H9 (cell line): Measurements from ENCODE around the gene GCA. TPM values are rescaled to one million over a fixed set of nuclear protein-coding genes. Genes with fewer than 3 reads are reported as not detected.

ENCODE experiments used
- DNase-seq: peaks from one replicate; pipeline ENCODE4 v3.0.0-alpha.2; 2017
- H2AFZ ChIP-seq: one replicate; pipeline ENCODE4 v1.6.1; 2013; ENCODE audit warnings: mild to moderate bottlenecking, low read length, control low read depth, moderate library complexity
- H2AK5ac ChIP-seq: 2 replicates; pipeline ENCODE4 v1.6.1; 2013; ENCODE audit warnings: low read length, control low read depth, mixed read lengths; ENCODE audit not compliant: insufficient read length
- H2BK120ac ChIP-seq: one replicate; pipeline ENCODE4 v1.6.1; 2013; ENCODE audit warnings: low read depth, mild to moderate bottlenecking, low read length, control low read depth, inconsistent platforms; ENCODE audit not compliant: poor library complexity, severe bottlenecking
- H2BK12ac ChIP-seq: 2 replicates; pipeline ENCODE4 v1.6.1; 2013; ENCODE audit warnings: low read length, control low read depth, mixed read lengths, low read depth; ENCODE audit not compliant: insufficient read length
- H2BK15ac ChIP-seq: 2 replicates; pipeline ENCODE4 v1.6.1; 2013; ENCODE audit warnings: low read depth, low read length, control low read depth
- H2BK20ac ChIP-seq: one replicate; pipeline ENCODE4 v1.6.1; 2013; ENCODE audit warnings: low read depth, mild to moderate bottlenecking, low read length, control low read depth, inconsistent platforms; ENCODE audit not compliant: poor library complexity, severe bottlenecking
- H2BK5ac ChIP-seq: 2 replicates; pipeline ENCODE4 v1.6.1; 2013; ENCODE audit warnings: low read length, control low read depth, mixed read lengths; ENCODE audit not compliant: insufficient read length
- H3K14ac ChIP-seq: 2 replicates; pipeline ENCODE4 v1.6.1; 2013; ENCODE audit warnings: low read length, control low read depth; ENCODE audit not compliant: insufficient read depth
- H3K18ac ChIP-seq: 2 replicates; pipeline ENCODE4 v1.6.1; 2013; ENCODE audit warnings: low read depth, mild to moderate bottlenecking, mixed read lengths, low read length, control low read depth; ENCODE audit not compliant: insufficient read length
- H3K23ac ChIP-seq: 2 replicates; pipeline ENCODE4 v1.6.1; 2013; ENCODE audit warnings: low read length, control low read depth, mixed read lengths, low read depth; ENCODE audit not compliant: insufficient read length
- H3K23me2 ChIP-seq: 2 replicates; pipeline ENCODE4 v1.6.1; 2013; ENCODE audit warnings: low read depth, mild to moderate bottlenecking, mixed read lengths, low read length, control low read depth; ENCODE audit not compliant: insufficient read length, poor library complexity, severe bottlenecking
- H3K27ac ChIP-seq: 2 replicates; pipeline ENCODE4 v1.5.1; 2013; ENCODE audit warnings: low read length, control low read depth, mixed read lengths, low read depth; ENCODE audit not compliant: insufficient read length
- H3K27me3 ChIP-seq: 2 replicates; pipeline ENCODE4 v1.6.1; 2013; ENCODE audit warnings: low read length, control low read depth, inconsistent platforms; ENCODE audit not compliant: insufficient read depth
- H3K4ac ChIP-seq: 2 replicates; pipeline ENCODE4 v1.6.1; 2013; ENCODE audit warnings: low read depth, mild to moderate bottlenecking, control low read depth, inconsistent platforms, low read length, moderate library complexity
- H3K4me1 ChIP-seq: 2 replicates; pipeline ENCODE4 v1.6.1; 2013; ENCODE audit warnings: low read length, control low read depth, inconsistent platforms; ENCODE audit not compliant: insufficient read depth
- H3K4me2 ChIP-seq: 2 replicates; pipeline ENCODE4 v1.6.1; 2013; ENCODE audit warnings: low read length, control low read depth, mixed read lengths; ENCODE audit not compliant: insufficient read length, insufficient read depth
- H3K56ac ChIP-seq: 2 replicates; pipeline ENCODE4 v1.6.1; 2013; ENCODE audit warnings: low read depth, mild to moderate bottlenecking, mixed read lengths, low read length, control low read depth; ENCODE audit not compliant: insufficient read length
- H3K79me1 ChIP-seq: 2 replicates; pipeline ENCODE4 v1.6.1; 2013; ENCODE audit warnings: low read depth, mild to moderate bottlenecking, moderate library complexity, low read length, control low read depth, inconsistent platforms; ENCODE audit not compliant: insufficient read depth, poor library complexity, severe bottlenecking
- H3K79me2 ChIP-seq: 2 replicates; pipeline ENCODE4 v1.6.1; 2013; ENCODE audit warnings: low read length, control low read depth, inconsistent platforms; ENCODE audit not compliant: insufficient read depth
- H3K9ac ChIP-seq: 2 replicates; pipeline ENCODE4 v1.6.1; 2013; ENCODE audit warnings: low read length, control low read depth, mixed read lengths; ENCODE audit not compliant: insufficient read length; ENCODE audit errors: extremely low read depth
- H3K9me3 ChIP-seq: one replicate; pipeline ENCODE4 v1.6.1; 2013; ENCODE audit warnings: low read depth, low read length, inconsistent platforms; ENCODE audit not compliant: control insufficient read depth
- H3T11ph ChIP-seq: one replicate; pipeline ENCODE4 v1.6.1; 2013; ENCODE audit warnings: mild to moderate bottlenecking, low read length, control low read depth, inconsistent platforms
- H4K20me1 ChIP-seq: one replicate; pipeline ENCODE4 v1.6.1; 2013; ENCODE audit not compliant: control insufficient read depth, insufficient read length, insufficient read depth
- H4K5ac ChIP-seq: 2 replicates; pipeline ENCODE4 v1.6.1; 2013; ENCODE audit warnings: low read depth, mild to moderate bottlenecking, mixed read lengths, low read length, control low read depth; ENCODE audit not compliant: insufficient read length
- H4K8ac ChIP-seq: replicated peaks from 2 replicates; pipeline ENCODE4 v1.6.1; 2013; ENCODE audit warnings: low read length, control low read depth, mixed read lengths, low read depth; ENCODE audit not compliant: insufficient read length
- H4K91ac ChIP-seq: 2 replicates; pipeline ENCODE4 v1.6.1; 2013; ENCODE audit warnings: low read depth, mild to moderate bottlenecking, moderate library complexity, mixed read lengths, low read length, control low read depth; ENCODE audit not compliant: insufficient read length
- H3K27ac Mint-ChIP-seq, 3 experiments: 2 replicates in 2 of 3; 3 replicates in 1 of 3; pipeline ENCODE4 v1.8.0; 2020 to 2021; ENCODE audit warnings: mixed read lengths in 3 of 3, mild to moderate bottlenecking in 1 of 3, moderate library complexity in 1 of 3
- H3K27me3 Mint-ChIP-seq: 2 replicates; pipeline ENCODE4 v1.8.0; 2021; ENCODE audit warnings: low read depth, mild to moderate bottlenecking, moderate library complexity, mixed read lengths
- H3K36me3 Mint-ChIP-seq, 3 experiments: 2 replicates in 2 of 3; 3 replicates in 1 of 3; pipeline ENCODE4 v1.8.0; 2020 to 2021; ENCODE audit warnings: low read depth in 3 of 3, mixed read lengths in 3 of 3; ENCODE audit not compliant: insufficient read depth in 1 of 3
- H3K4me1 Mint-ChIP-seq, 2 experiments: 2 replicates each; pipeline ENCODE4 v1.8.0; 2020; ENCODE audit warnings: mixed read lengths in 2 of 2
- H3K4me3 Mint-ChIP-seq, 2 experiments: 2 replicates in 1 of 2; 3 replicates in 1 of 2; pipeline ENCODE4 v1.8.0; 2020 to 2021; ENCODE audit warnings: mild to moderate bottlenecking in 2 of 2, mixed read lengths in 2 of 2, moderate library complexity in 1 of 2
- H3K9me3 Mint-ChIP-seq, 2 experiments: 2 replicates in 1 of 2; 3 replicates in 1 of 2; pipeline ENCODE4 v1.8.0; 2020; ENCODE audit warnings: mild to moderate bottlenecking in 2 of 2, mixed read lengths in 2 of 2, moderate library complexity in 1 of 2
- WGBS: extraction: QIAGEN DNeasy Blood & Tissue Kit; methylation state at CpG from one replicate; pipeline ENCODE4 v1.1.7; 2013; ENCODE audit warnings: missing lambda C conversion rate, low lambda C conversion rate, mixed read lengths; ENCODE audit not compliant: insufficient read length; ENCODE audit errors: extremely low coverage; 5-methylcytosine and 5-hydroxymethylcytosine counted together
- total RNA-seq: library from RNA; stranded (reverse); gene quantifications from 2 replicates; pipeline ENCODE4 v1.2.1, GENCODE V29; 2021
- TF ChIP-seq, protein P1 (sequence below): fragments of 200-600 bp; sonication (generic); conservative IDR thresholded peaks from 3 replicates; pipeline ENCODE4 v1.8.0; 2021; ENCODE audit warnings: antibody characterized with exemption, mild to moderate bottlenecking

Gene GCA
- total RNA-seq, 1 experiment from 2014 or later: 31.0 TPM

DNA sequence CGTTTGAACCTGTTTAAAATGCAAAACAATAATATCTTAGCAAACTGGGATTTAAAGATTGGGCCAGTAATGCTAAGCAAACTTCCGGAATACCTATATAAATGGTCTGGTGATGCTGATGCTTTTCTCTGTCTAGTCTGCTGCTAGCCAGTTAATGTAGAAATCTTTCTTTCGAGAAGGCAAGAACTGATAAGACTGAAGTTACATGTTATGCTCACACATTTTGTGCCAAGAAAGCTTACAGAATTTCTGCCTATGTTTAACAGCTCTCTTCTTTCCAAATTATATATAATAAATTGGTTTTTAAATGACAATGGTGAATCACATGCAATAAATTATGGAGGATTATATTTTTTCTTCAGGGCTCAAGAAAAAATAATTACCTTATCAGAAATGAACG lies 37.9 kb downstream of the GCA start:
- Histone ChIP-seq H2BK120ac (no peak overlapping the region), H2BK12ac (no peak overlapping the region), H2BK20ac (no peak overlapping the region), H3T11ph (no peak overlapping the region), H2AK5ac (no peak overlapping the region), H4K8ac (no peak overlapping the region), H4K91ac (no peak overlapping the region), H3K4ac (no peak overlapping the region), H4K20me1 (no peaks in the 10 kb centered on the region), H3K56ac (no peak overlapping the region), H3K27ac (no peak overlapping the region), H2BK15ac (no peak overlapping the region), H3K79me2 (no peaks in the 10 kb centered on the region), H3K23me2 (no peaks in the 10 kb centered on the region), H3K9ac (no peak overlapping the region), H3K23ac (no peak overlapping the region), H4K5ac (no peak overlapping the region), H3K18ac (no peak overlapping the region), H3K14ac (no peak overlapping the region), H2BK5ac (no peak overlapping the region), H3K79me1 (no peaks in the 10 kb centered on the region), H3K27me3 (no peaks in the 10 kb centered on the region), H3K9me3 (no peaks in the 10 kb centered on the region), H3K4me2 (no peak overlapping the region), H2AFZ (no peak overlapping the region), H3K4me1 (no peaks in the 10 kb centered on the region)
- Mint-ChIP-seq H3K27me3 (no peaks in the 10 kb centered on the region; the same call in 1 of the 2 replicates), H3K4me3 (no peak overlapping the region), H3K36me3 (no peaks in the 10 kb centered on the region), H3K9me3 (no peaks in the 10 kb centered on the region), H3K4me1 (no peaks in the 10 kb centered on the region), H3K27ac (no peak overlapping the region)
- WGBS: no CpG with 5 or more reads among the region's 4 CpGs
- TF ChIP-seq, protein P1, sequence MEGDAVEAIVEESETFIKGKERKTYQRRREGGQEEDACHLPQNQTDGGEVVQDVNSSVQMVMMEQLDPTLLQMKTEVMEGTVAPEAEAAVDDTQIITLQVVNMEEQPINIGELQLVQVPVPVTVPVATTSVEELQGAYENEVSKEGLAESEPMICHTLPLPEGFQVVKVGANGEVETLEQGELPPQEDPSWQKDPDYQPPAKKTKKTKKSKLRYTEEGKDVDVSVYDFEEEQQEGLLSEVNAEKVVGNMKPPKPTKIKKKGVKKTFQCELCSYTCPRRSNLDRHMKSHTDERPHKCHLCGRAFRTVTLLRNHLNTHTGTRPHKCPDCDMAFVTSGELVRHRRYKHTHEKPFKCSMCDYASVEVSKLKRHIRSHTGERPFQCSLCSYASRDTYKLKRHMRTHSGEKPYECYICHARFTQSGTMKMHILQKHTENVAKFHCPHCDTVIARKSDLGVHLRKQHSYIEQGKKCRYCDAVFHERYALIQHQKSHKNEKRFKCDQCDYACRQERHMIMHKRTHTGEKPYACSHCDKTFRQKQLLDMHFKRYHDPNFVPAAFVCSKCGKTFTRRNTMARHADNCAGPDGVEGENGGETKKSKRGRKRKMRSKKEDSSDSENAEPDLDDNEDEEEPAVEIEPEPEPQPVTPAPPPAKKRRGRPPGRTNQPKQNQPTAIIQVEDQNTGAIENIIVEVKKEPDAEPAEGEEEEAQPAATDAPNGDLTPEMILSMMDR: no peak
- DNase-seq: no peak
